Cardiac muscle cell (in vitro differentiated cells and primary cell): ENCODE results near the gene KRT16. TPM values are rescaled to one million over a fixed set of nuclear protein-coding genes. Genes with fewer than 3 reads are reported as not detected.

ENCODE experiments used
- DNase-seq, 2 donors: peaks; one replicate each; pipeline versions ENCODE4 v3.0.0 to v3.0.0-alpha.2; 2010 to 2017; ENCODE audit warnings: low read depth in 1 of 2, low spot score in 1 of 2
- H3K27ac ChIP-seq: fragments of 200-600 bp; sonication (generic); 2 replicates; pipeline ENCODE4 v1.5.1; 2016
- H3K27me3 ChIP-seq: fragments of 200-600 bp; sonication (generic); 2 replicates; pipeline ENCODE4 v1.6.0; 2016; ENCODE audit warnings: control low read depth
- H3K36me3 ChIP-seq: fragments of 200-600 bp; sonication (generic); 2 replicates; pipeline ENCODE4 v1.5.1; 2016; ENCODE audit warnings: control low read depth
- H3K4me1 ChIP-seq: fragments of 200-600 bp; sonication (generic); 2 replicates; pipeline ENCODE4 v1.8.1; 2017; ENCODE audit warnings: low read depth, mild to moderate bottlenecking, mixed run types
- H3K4me3 ChIP-seq: fragments of 200-600 bp; sonication (generic); 2 replicates; pipeline ENCODE4 v1.5.1; 2016; ENCODE audit warnings: mild to moderate bottlenecking
- H3K9me3 ChIP-seq: fragments of 200-600 bp; sonication (generic); 2 replicates; pipeline ENCODE4 v1.5.1; 2017; ENCODE audit warnings: low read depth, mild to moderate bottlenecking, control low read depth
- CTCF ChIP-seq: IDR thresholded peaks from 2 replicates; pipeline ENCODE4 v1.5.1; 2012; ENCODE audit warnings: low read depth, mild to moderate bottlenecking, low read length
- polyA plus RNA-seq: library from polyadenylated mRNA; unstranded; fragments of >200 nt; fragmentation: Nextera tagmentation; extraction: Ambion mirVana; gene quantifications from 2 replicates; pipeline ENCODE4 v1.2.1, GENCODE V29; 2016
- total RNA-seq: library from RNA; depleted of rRNA; stranded (reverse); fragments of >200 nt; gene quantifications from 2 replicates; pipeline ENCODE4 v1.2.3, GENCODE V29; 2016

KRT16 gene
- total and polyA plus RNA-seq, 2 experiments from 2014 or later = 0.16 TPM; not detected in 1

DNA sequence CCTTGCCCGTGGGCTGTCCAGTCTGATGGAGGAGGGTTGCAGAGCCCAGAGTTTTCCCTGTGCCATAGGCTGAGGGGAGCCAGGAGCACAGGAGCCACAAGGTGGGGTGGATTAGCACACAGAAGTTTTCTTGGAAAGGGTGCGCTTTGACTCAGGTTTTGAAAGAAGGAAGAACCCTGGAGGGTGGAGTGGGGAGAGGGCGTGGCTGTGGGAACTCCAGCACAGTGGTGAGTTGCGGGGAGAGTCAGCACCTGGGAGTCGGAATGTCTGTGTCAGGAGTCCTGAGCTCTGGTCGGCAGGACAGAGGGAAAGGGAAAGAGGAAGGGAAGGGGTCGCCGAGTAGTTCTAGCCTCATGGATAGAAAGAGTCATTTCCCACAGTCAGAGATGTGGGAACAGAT lies 17.0 kb downstream of the KRT16 start:
- TF ChIP-seq CTCF = no peak
- H3K27ac ChIP-seq = no peak overlapping the region
- no peaks in the 10 kb centered on the region for H3K27me3 ChIP-seq
- no peak overlapping the region for H3K4me3 ChIP-seq
- no peak for DNase-seq
- H3K36me3 ChIP-seq = no peaks in the 10 kb centered on the region
- H3K9me3 ChIP-seq = no peaks in the 10 kb centered on the region
- H3K4me1 ChIP-seq = no peaks in the 10 kb centered on the region

- Histone ChIP-seq H3K4me1 (no peaks in the 10 kb centered on the region), H3K27ac (no peak overlapping the region), H3K27me3 (no peaks in the 10 kb centered on the region), H3K9me3 (no peaks in the 10 kb centered on the region), H3K4me3 (no peak overlapping the region), H3K36me3 (no peaks in the 10 kb centered on the region)
- DNase-seq = no peak
- TF ChIP-seq CTCF = no peak
Observed at GRCh38 chr17:41594363-41594915, 18.1 kb downstream of the KRT16 start.

- Histone ChIP-seq H3K9me3 (no peaks in the 10 kb centered on the region), H3K27me3 (no peaks in the 10 kb centered on the region), H3K4me3 (no peak overlapping the region), H3K27ac (no peak overlapping the region), H3K4me1 (no peaks in the 10 kb centered on the region), H3K36me3 (no peaks in the 10 kb centered on the region)
- no peak for TF ChIP-seq CTCF
- no peak for DNase-seq
Observed at GRCh38 chr17:41593306-41593981, 19.1 kb downstream of the KRT16 start.

GRCh38 chr17:41592601-41593305 lies 19.8 kb downstream of the KRT16 start:
- no peak for TF ChIP-seq CTCF
- no peaks in the 10 kb centered on the region for H3K27me3 ChIP-seq

DNA sequence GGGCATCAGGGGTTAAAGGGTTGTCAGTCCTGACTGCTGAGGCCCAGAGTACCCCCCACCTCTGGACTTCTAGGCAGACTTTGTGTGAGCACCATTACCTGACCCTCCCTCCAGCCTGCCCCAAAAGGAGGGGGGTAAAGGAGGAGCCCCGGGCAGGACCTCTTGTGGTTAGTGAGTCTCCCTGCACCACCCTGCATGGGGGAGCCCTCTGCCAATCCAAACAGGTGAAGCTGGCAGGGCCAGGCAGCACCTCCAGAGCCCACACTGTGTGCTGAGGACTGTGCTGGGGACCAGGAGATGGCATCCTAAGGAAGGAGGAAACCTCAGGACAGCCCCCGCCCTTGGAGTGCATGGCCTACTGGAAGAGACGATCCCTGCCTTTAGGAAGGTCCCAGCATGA lies 23.3 kb downstream of the KRT16 start:
- Histone ChIP-seq H3K4me3 (no peak overlapping the region), H3K27ac (no peak overlapping the region), H3K4me1 (peaks cover 7% of the 10 kb centered on the region), H3K27me3 (no peaks in the 10 kb centered on the region), H3K36me3 (no peaks in the 10 kb centered on the region), H3K9me3 (no peaks in the 10 kb centered on the region)
- no peak for DNase-seq
- no peak for TF ChIP-seq CTCF

More at GRCh38 chr17:41592601-41593305, 19.8 kb downstream of the KRT16 start:
- no peak overlapping the region for H3K27ac ChIP-seq
- H3K4me1 ChIP-seq = no peaks in the 10 kb centered on the region
- no peak overlapping the region for H3K4me3 ChIP-seq
- DNase-seq = no peak
- H3K9me3 ChIP-seq = no peaks in the 10 kb centered on the region
- H3K36me3 ChIP-seq = no peaks in the 10 kb centered on the region
